H1 (cell line): ENCODE results near the gene TMEM63C. TPM values are rescaled to one million over a fixed set of nuclear protein-coding genes. Genes with fewer than 3 reads are reported as not detected.

ENCODE experiments used
- CTCF ChIA-PET: fragments of 300-600 bp; sonication (Branson Sonifier 250); formaldehyde crosslinking; loops from one replicate; lab custom pipeline; 2021; ENCODE audit not compliant: partially characterized antibody; lab: Charles Lee
- POLR2A ChIA-PET: fragments of 300-600 bp; sonication (Branson Sonifier 250); formaldehyde crosslinking; loops from one replicate; lab custom pipeline; 2021; ENCODE audit warnings: inconsistent platforms; ENCODE audit not compliant: partially characterized antibody; lab: Charles Lee
- DNase-seq, 2 experiments: peaks; one replicate each; pipeline versions ENCODE4 v3.0.0 to v3.0.0-alpha.2; 2010 to 2022; ENCODE audit warnings: low spot score in 2 of 2, low read depth in 1 of 2, mixed read lengths in 1 of 2
- FAIRE-seq: peaks from 2 replicates; lab custom pipeline; 2011; peaks lifted over from hg19 to GRCh38; lab: Jason Lieb, UNC
- H2AFZ ChIP-seq: 2 replicates; pipeline ENCODE4 v1.8.1; 2012; ENCODE audit warnings: low read length, inconsistent platforms
- H2AK5ac ChIP-seq: 2 replicates; pipeline ENCODE4 v1.6.1; 2013; ENCODE audit warnings: low read depth, low read length
- H2BK120ac ChIP-seq: replicated peaks from 2 replicates; pipeline ENCODE3; 2013; ENCODE audit warnings: low read depth, low read length, inconsistent platforms
- H2BK12ac ChIP-seq: 2 replicates; pipeline ENCODE4 v1.6.1; 2013; ENCODE audit warnings: low read depth, low read length
- H2BK15ac ChIP-seq: 2 replicates; pipeline ENCODE4 v1.6.1; 2013; ENCODE audit warnings: low read length
- H2BK20ac ChIP-seq: 2 replicates; pipeline ENCODE4 v1.6.1; 2013; ENCODE audit warnings: low read length
- H2BK5ac ChIP-seq: 2 replicates; pipeline ENCODE4 v1.6.1; 2013; ENCODE audit warnings: low read depth, low read length
- H3K14ac ChIP-seq: 2 replicates; pipeline ENCODE4 v1.6.1; 2013; ENCODE audit warnings: inconsistent platforms; ENCODE audit not compliant: insufficient read length
- H3K18ac ChIP-seq: 2 replicates; pipeline ENCODE4 v1.6.1; 2013; ENCODE audit warnings: low read length; ENCODE audit errors: extremely low read depth
- H3K23ac ChIP-seq: 2 replicates; pipeline ENCODE4 v1.6.1; 2013; ENCODE audit warnings: inconsistent platforms; ENCODE audit not compliant: insufficient read length
- H3K23me2 ChIP-seq: 2 replicates; pipeline ENCODE4 v1.6.1; 2013; ENCODE audit warnings: low read depth, low read length
- H3K27ac ChIP-seq: 2 replicates; pipeline ENCODE4 v1.6.1; 2011; ENCODE audit warnings: low read depth, low read length, inconsistent platforms
- H3K27me3 ChIP-seq, 4 experiments: replicated peaks in 1 of 4; 1 replicate in 1 of 4; 2 replicates in 3 of 4; pipeline versions ENCODE4 v1.6.1 to v1.8.1; 2011 to 2013; ENCODE audit warnings: low read length in 3 of 4, mild to moderate bottlenecking in 3 of 4, inconsistent platforms in 2 of 4, mixed read lengths in 2 of 4, moderate library complexity in 1 of 4; ENCODE audit not compliant: control insufficient read depth in 3 of 4, insufficient read depth in 3 of 4; ENCODE audit errors: extremely low read depth in 1 of 4
- H3K36me3 ChIP-seq, 4 experiments: 2 replicates each; pipeline versions ENCODE4 v1.6.1 to v1.8.1; 2011 to 2013; ENCODE audit warnings: mild to moderate bottlenecking in 4 of 4, low read length in 3 of 4, moderate library complexity in 2 of 4, control low read depth in 1 of 4, inconsistent platforms in 1 of 4; ENCODE audit not compliant: insufficient read depth in 4 of 4, control insufficient read depth in 2 of 4
- H3K4ac ChIP-seq: replicated peaks from 2 replicates; pipeline ENCODE3; 2013; ENCODE audit warnings: low read length, low read depth, mixed read lengths, inconsistent platforms; ENCODE audit not compliant: insufficient read length
- H3K4me1 ChIP-seq, 4 experiments: replicated peaks in 1 of 4; 1 replicate in 1 of 4; 2 replicates in 3 of 4; pipeline versions ENCODE4 v1.6.1 to v1.8.1; 2011 to 2013; ENCODE audit warnings: low read length in 3 of 4, inconsistent platforms in 2 of 4, mixed read lengths in 1 of 4; ENCODE audit not compliant: insufficient read depth in 4 of 4, control insufficient read depth in 3 of 4
- H3K4me2 ChIP-seq, 2 experiments: 2 replicates each; pipeline versions ENCODE4 v1.6.1 to v1.8.1; 2011 to 2013; ENCODE audit warnings: low read depth in 2 of 2, low read length in 2 of 2, control low read depth in 1 of 2, inconsistent platforms in 1 of 2, mild to moderate bottlenecking in 1 of 2; ENCODE audit not compliant: insufficient read depth in 1 of 2
- H3K4me3 ChIP-seq, 4 experiments: fragments of 200-600, 300-600 bp in 1 of 4; sonication (generic), shearing (Covaris generic), sonication (Bioruptor Twin) in 1 of 4; 2 replicates each; pipeline versions ENCODE4 v1.5.1 to v1.8.1; 2011 to 2016; ENCODE audit warnings: low read length in 4 of 4, low read depth in 3 of 4, control low read depth in 2 of 4, inconsistent platforms in 2 of 4, mild to moderate bottlenecking in 2 of 4, mixed read lengths in 1 of 4, moderate library complexity in 1 of 4; ENCODE audit not compliant: insufficient read depth in 2 of 4; ENCODE audit errors: extremely low read depth in 1 of 4
- H3K56ac ChIP-seq: replicated peaks from 2 replicates; pipeline ENCODE3; 2013; ENCODE audit warnings: low read depth, mild to moderate bottlenecking, mixed read lengths, low read length, inconsistent platforms; ENCODE audit not compliant: insufficient read length
- H3K79me1 ChIP-seq: 2 replicates; pipeline ENCODE4 v1.6.1; 2013; ENCODE audit warnings: low read depth, low read length, control low read depth
- H3K79me2 ChIP-seq, 2 experiments: 2 replicates each; pipeline versions ENCODE4 v1.6.1 to v1.8.1; 2012 to 2013; ENCODE audit warnings: low read length in 2 of 2, mild to moderate bottlenecking in 2 of 2, inconsistent platforms in 1 of 2; ENCODE audit not compliant: insufficient read depth in 2 of 2, control insufficient read depth in 1 of 2
- H3K9ac ChIP-seq, 4 experiments: replicated peaks in 1 of 4; 1 replicate in 1 of 4; 2 replicates in 3 of 4; pipeline versions ENCODE4 v1.6.1 to v1.8.1; 2011 to 2013; ENCODE audit warnings: low read depth in 3 of 4, low read length in 3 of 4, control low read depth in 2 of 4, mild to moderate bottlenecking in 2 of 4, moderate library complexity in 2 of 4, inconsistent platforms in 1 of 4; ENCODE audit errors: extremely low read depth in 1 of 4
- H3K9me3 ChIP-seq, 2 experiments: 2 replicates each; pipeline versions ENCODE4 v1.6.1 to v1.8.1; 2012 to 2013; ENCODE audit warnings: mild to moderate bottlenecking in 2 of 2, moderate library complexity in 2 of 2, control low read depth in 1 of 2, inconsistent platforms in 1 of 2, low read depth in 1 of 2, low read length in 1 of 2, mixed read lengths in 1 of 2; ENCODE audit not compliant: insufficient read depth in 2 of 2
- H4K20me1 ChIP-seq, 2 experiments: replicated peaks in 1 of 2; 2 replicates each; pipeline versions ENCODE3 to v1.8.1; 2011 to 2013; ENCODE audit warnings: inconsistent platforms in 2 of 2, low read length in 2 of 2, mild to moderate bottlenecking in 1 of 2; ENCODE audit not compliant: insufficient read depth in 2 of 2, control insufficient read depth in 1 of 2
- H4K5ac ChIP-seq: 2 replicates; pipeline ENCODE4 v1.6.1; 2013; ENCODE audit warnings: low read length, low read depth, mixed read lengths, inconsistent platforms; ENCODE audit not compliant: insufficient read length
- H4K8ac ChIP-seq: 2 replicates; pipeline ENCODE4 v1.8.0; 2013; ENCODE audit warnings: mild to moderate bottlenecking, moderate library complexity, low read length, inconsistent platforms; ENCODE audit not compliant: insufficient read depth; ENCODE audit errors: extremely low read depth
- H4K91ac ChIP-seq: replicated peaks from 2 replicates; pipeline ENCODE3; 2013; ENCODE audit warnings: low read length, mixed read lengths, inconsistent platforms; ENCODE audit not compliant: insufficient read length
- CHD1 ChIP-seq: IDR thresholded peaks from 2 replicates; pipeline ENCODE4 v1.6.1; 2012; ENCODE audit warnings: low read depth, low read length, improper control_type of control experiment
- CTBP2 ChIP-seq: IDR thresholded peaks from 2 replicates; pipeline ENCODE4 v1.7.0; 2011; ENCODE audit warnings: borderline replicate concordance, mild to moderate bottlenecking, moderate library complexity, mixed read lengths, low read length; ENCODE audit not compliant: insufficient read depth, insufficient read length
- HDAC2 ChIP-seq, 2 experiments: fragments of 300-600 bp in 1 of 2; sonication (generic) in 1 of 2; IDR thresholded peaks; 2 replicates each; pipeline ENCODE4 v1.6.1; 2011 to 2012; ENCODE audit warnings: low read depth in 2 of 2, low read length in 2 of 2, mild to moderate bottlenecking in 2 of 2, moderate library complexity in 2 of 2, borderline replicate concordance in 1 of 2, inconsistent platforms in 1 of 2
- MAFK ChIP-seq: IDR thresholded peaks from 2 replicates; pipeline ENCODE4 v1.6.1; 2012; ENCODE audit warnings: low read depth, mild to moderate bottlenecking, improper control_type of control experiment, low read length
- NANOG ChIP-seq: IDR thresholded peaks from 2 replicates; pipeline ENCODE4 v1.6.1; 2011; ENCODE audit warnings: low read length, low read depth, mild to moderate bottlenecking, inconsistent platforms; ENCODE audit not compliant: insufficient read depth, poor library complexity, severe bottlenecking
- POLR2A ChIP-seq, 2 experiments: IDR thresholded peaks; 1 replicate in 1 of 2; 2 replicates in 1 of 2; pipeline ENCODE4 v1.6.1; 2011; ENCODE audit warnings: low read depth in 2 of 2, low read length in 2 of 2, mild to moderate bottlenecking in 2 of 2; ENCODE audit errors: control extremely low read depth in 1 of 2
- POU5F1 ChIP-seq: IDR thresholded peaks from 2 replicates; pipeline ENCODE4 v1.6.1; 2011; ENCODE audit warnings: low read depth, mild to moderate bottlenecking, low read length, moderate library complexity
- RNF2 ChIP-seq: fragments of 200-900, 300-1000 bp; sonication (generic); IDR thresholded peaks from 2 replicates; pipeline ENCODE4 v1.7.1; 2016; ENCODE audit warnings: borderline replicate concordance, low read depth, mild to moderate bottlenecking, antibody characterized with exemption, low read length; ENCODE audit not compliant: poor library complexity, severe bottlenecking; ENCODE audit errors: missing control alignments
- SAP30 ChIP-seq: fragments of 300-600 bp; sonication (generic); IDR thresholded peaks from 2 replicates; pipeline ENCODE4 v1.7.1; 2012; ENCODE audit warnings: low read length, moderate library complexity, mild to moderate bottlenecking, inconsistent platforms; ENCODE audit not compliant: insufficient read depth, insufficient replicate concordance
- SP4 ChIP-seq: IDR thresholded peaks from 2 replicates; pipeline ENCODE4 v1.6.1; 2012; ENCODE audit warnings: low read length, inconsistent platforms
- TEAD4 ChIP-seq: IDR thresholded peaks from 2 replicates; pipeline ENCODE4 v1.6.1; 2012; ENCODE audit warnings: low read depth, low read length, inconsistent platforms, mixed read lengths
- WGBS, 2 experiments: shearing (Covaris generic) in 1 of 2; methylation state at CpG; one replicate each; pipeline versions ENCODE4 v1.1.6 to v1.1.7; 2013 to 2015; ENCODE audit warnings: low lambda C conversion rate in 2 of 2, mixed read lengths in 2 of 2, inconsistent platforms in 1 of 2, low coverage in 1 of 2, missing lambda C conversion rate in 1 of 2; ENCODE audit not compliant: insufficient replicate concordance in 2 of 2, insufficient coverage in 1 of 2, insufficient read length in 1 of 2; ENCODE audit errors: extremely low coverage in 1 of 2, missing lambda C conversion rate in 1 of 2; 5-methylcytosine and 5-hydroxymethylcytosine counted together
- polyA plus RNA-seq, 7 experiments: library from polyadenylated mRNA; depleted of rRNA in 3 of 7; stranded (reverse) in 5 of 7; unstranded in 2 of 7; fragments of >200 nt in 5 of 7; fragments of 200-250 nt in 2 of 7; gene quantifications; 1 replicate in 5 of 7; 2 replicates in 1 of 7; 4 replicates in 1 of 7; pipeline versions ENCODE4 v1.2.1 to v1.2.3, GENCODE V29; 2011 to 2013; ENCODE audit warnings: missing spikeins in 2 of 7, mixed read lengths in 2 of 7
- total RNA-seq: library from RNA; stranded (reverse); fragmentation: NEBNext Ultra II Directional; extraction: Animal tissue kit (Norgen Biotek cat#: 25700); gene quantifications from 2 replicates; pipeline ENCODE4 v1.2.1, GENCODE V29; 2021
- TF ChIP-seq, protein P1 (sequence below): IDR thresholded peaks from 2 replicates; pipeline ENCODE4 v1.6.1; 2011; ENCODE audit warnings: low read depth, mild to moderate bottlenecking, low read length; ENCODE audit not compliant: insufficient read depth

TMEM63C gene
- total and polyA plus RNA-seq, 2 of the 8 experiments (the other 6 are each of a cell fraction or from before 2014, with no cell fraction given): 3.0 to 7.6 TPM

DNA sequence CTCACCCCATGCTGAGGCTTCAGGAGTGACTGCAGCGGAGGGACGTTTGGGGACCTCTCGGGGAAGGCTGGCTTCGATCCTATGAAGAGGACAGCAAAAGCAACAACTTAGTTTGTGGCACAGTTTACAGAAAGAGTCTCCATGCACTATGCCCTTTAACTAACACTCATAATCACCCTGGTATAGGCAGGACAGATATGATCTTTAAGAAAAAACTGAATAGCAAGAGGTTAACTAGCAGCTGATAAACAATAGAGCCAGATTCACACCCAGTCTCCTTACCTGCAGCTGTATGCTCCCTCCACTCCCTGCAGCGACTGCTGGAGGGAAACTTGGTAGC lies 27.4 kb downstream of the TMEM63C start:
- TF ChIP-seq CTBP2 (no peak), MAFK (no peak), NANOG (no peak), SAP30 (no peak), HDAC2 (IDR thresholded peaks at IDR 0.05; ENCODE audit: borderline replicate concordance in 1 of 2, low read depth in 2 of 2, low read length in 2 of 2) (no peak), TEAD4 (no peak), POLR2A (IDR thresholded peaks at IDR 0.05; ENCODE audit: control extremely low read depth in 1 of 2, low read depth in 2 of 2, low read length in 2 of 2) (no peak), SP4 (no peak), CHD1 (no peak), POU5F1 (no peak), RNF2 (no peak)
- TF ChIP-seq, protein P1, sequence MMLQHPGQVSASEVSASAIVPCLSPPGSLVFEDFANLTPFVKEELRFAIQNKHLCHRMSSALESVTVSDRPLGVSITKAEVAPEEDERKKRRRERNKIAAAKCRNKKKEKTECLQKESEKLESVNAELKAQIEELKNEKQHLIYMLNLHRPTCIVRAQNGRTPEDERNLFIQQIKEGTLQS: no peak
- Histone ChIP-seq H3K23me2 (no peaks in the 10 kb centered on the region), H4K5ac (no peak overlapping the region), H3K9me3 (no peaks in the 10 kb centered on the region), H2BK5ac (no peak overlapping the region), H3K14ac (no peak overlapping the region), H3K23ac (no peak overlapping the region), H3K79me1 (0 out of 2 replicates have a peak, but pooled peaks cover 2% of the 10 kb centered on the region), H2BK12ac (no peak overlapping the region), H3K27ac (no peak overlapping the region), H4K91ac (no peak overlapping the region), H2BK15ac (no peak overlapping the region), H2BK20ac (no peak overlapping the region), H3K9ac (no peak overlapping the region), H3K4me3 (no peak overlapping the region), H3K18ac (no peak overlapping the region), H2AK5ac (no peak overlapping the region), H2BK120ac (no peak overlapping the region), H3K4me2 (no peak overlapping the region), H3K56ac (no peak overlapping the region), H2AFZ (no peak overlapping the region), H3K27me3 (no peaks in the 10 kb centered on the region), H3K79me2 (no peaks in the 10 kb centered on the region), H3K36me3 (no peaks in the 10 kb centered on the region), H3K4me1 (peaks cover 2 to 8% (median 6%) of the 10 kb centered on the region in 4 experiments; a peak in 6 of 7 replicates), H4K20me1 (peaks cover 2 to 7% of the 10 kb centered on the region in 2 experiments), H4K8ac (no peak overlapping the region), H3K4ac (no peak overlapping the region)
- POLR2A ChIA-PET: interaction anchor here (1.0 to 1.4 kb wide), 2 partner anchors 14 to 20 kb away, joined by 3 to 5 read pairs; no protein-coding TSS in a partner anchor
- no peak for DNase-seq
- CTCF ChIA-PET: interaction anchor here (0.7 to 19.8 kb wide), 11 partner anchors 12 to 106 kb away, joined by 3 to 233 read pairs (median 9); partner anchors contain the start of genes TMEM63C and ZDHHC22
- no peak for FAIRE-seq
- 67% methylated on average over 5 of the region's 5 CpGs; no CpG with 5 or more reads in 1 of the 2 experiments for WGBS, 2 experiments
